HEK293T (cell line): ENCODE results near the gene STXBP4.

Experiments used
- BHLHE40 ChIP-seq: fragments of 450-650 bp; IDR thresholded peaks from 2 replicates; pipeline ENCODE4 v1.6.1; 2016; ENCODE audit warnings: mild to moderate bottlenecking, moderate library complexity, borderline replicate concordance
- CTBP1 ChIP-seq: fragments of 450-650 bp; IDR thresholded peaks from 2 replicates; pipeline ENCODE4 v1.6.1; 2016; ENCODE audit warnings: borderline replicate concordance
- FOXA1 ChIP-seq: fragments of 450-650 bp; IDR thresholded peaks from 2 replicates; pipeline ENCODE4 v1.6.1; 2016; ENCODE audit warnings: mild to moderate bottlenecking
- FOXK2 ChIP-seq: fragments of 450-650 bp; IDR thresholded peaks from 2 replicates; pipeline ENCODE4 v1.6.1; 2016; ENCODE audit warnings: mild to moderate bottlenecking
- FOXM1 ChIP-seq: fragments of 450-650 bp; IDR thresholded peaks from 2 replicates; pipeline ENCODE4 v1.6.1; 2017; ENCODE audit warnings: mild to moderate bottlenecking, borderline replicate concordance
- HDGF ChIP-seq: fragments of 450-650 bp; IDR thresholded peaks from 2 replicates; pipeline ENCODE4 v1.6.1; 2017; ENCODE audit warnings: antibody characterized with exemption, borderline replicate concordance
- L3MBTL2 ChIP-seq: fragments of 450-650 bp; conservative IDR thresholded peaks from 2 replicates; pipeline ENCODE4 v1.6.1; 2016; ENCODE audit warnings: mild to moderate bottlenecking
- LEF1 ChIP-seq: fragments of 450-650 bp; IDR thresholded peaks from 2 replicates; pipeline ENCODE4 v1.6.1; 2017; ENCODE audit warnings: mild to moderate bottlenecking, borderline replicate concordance
- PKNOX1 ChIP-seq: fragments of 450-650 bp; IDR thresholded peaks from 2 replicates; pipeline ENCODE4 v1.6.1; 2016
- SP1 ChIP-seq: fragments of 450-650 bp; IDR thresholded peaks from 2 replicates; pipeline ENCODE4 v1.6.1; 2017
- SUZ12 ChIP-seq: fragments of 450-650 bp; IDR thresholded peaks from 2 replicates; pipeline ENCODE4 v1.6.1; 2016; ENCODE audit warnings: mild to moderate bottlenecking
- TARDBP ChIP-seq: fragments of 450-650 bp; IDR thresholded peaks from 2 replicates; pipeline ENCODE4 v1.6.1; 2016
- ZNF384 ChIP-seq: fragments of 450-650 bp; IDR thresholded peaks from 2 replicates; pipeline ENCODE4 v1.6.1; 2016

- TF ChIP-seq BHLHE40 (no peak), FOXM1 (no peak), LEF1 (no peak), PKNOX1 (no peak), FOXK2 (no peak), FOXA1 (no peak), ZNF384 (no peak), SP1 (no peak), SUZ12 (no peak), TARDBP (no peak), HDGF (no peak), L3MBTL2 (no peak), CTBP1 (no peak)
These were observed 189.9 kb downstream of the STXBP4 start for GRCh38 chr17:55158439-55158838.
